Measurements from ENCODE around the gene SYT5.

- TF ChIP-seq CTCF (conservative IDR thresholded peaks at IDR 0.05; ENCODE audit: low read length) (no peak), EZH2phosphoT487 (IDR thresholded peaks at IDR 0.05; ENCODE audit: borderline replicate concordance) (no peak)
These were observed 46.2 kb upstream of the SYT5 start for GRCh38 chr19:55226273-55226672.
